GM18499 (cell line): ENCODE measurements around the gene ARL3.
"Not testable (repeated sequence)": the region's sequence is repeated elsewhere in the genome, so short reads cannot be mapped to it uniquely, and the experiment has no call there.

Experiments used
- ATAC-seq: cut with Tn5 transposase; IDR thresholded peaks from one replicate; pipeline ENCODE4 v1.9.1; 2021; ENCODE audit warnings: moderate number of reproducible peaks; ENCODE audit not compliant: insufficient read depth, unreplicated experiment

ARL3 gene

GRCh38 chr10:102710609-102711008, 3.6 kb downstream of the ARL3 start:
- no peak for ATAC-seq

- no peak for ATAC-seq
These were observed 8.7 kb downstream of the ARL3 start for GRCh38 chr10:102705531-102705930.

GRCh38 chr10:102704915-102705314, 9.3 kb downstream of the ARL3 start:
- ATAC-seq, result no peak

- no peak for ATAC-seq
These were observed 11.5 kb downstream of the ARL3 start for GRCh38 chr10:102702742-102703141.

GRCh38 chr10:102701796-102702195, 12.4 kb downstream of the ARL3 start:
- ATAC-seq, result no peak

- ATAC-seq, result no peak
These were observed 12.9 kb downstream of the ARL3 start for GRCh38 chr10:102701272-102701671.

- no peak for ATAC-seq
These were observed 15.3 kb downstream of the ARL3 start for GRCh38 chr10:102698894-102699293.

GRCh38 chr10:102696736-102697135, 17.5 kb downstream of the ARL3 start:
- ATAC-seq, result no peak

GRCh38 chr10:102695401-102695800, 18.8 kb downstream of the ARL3 start:
- ATAC-seq, result not testable (repeated sequence)

- ATAC-seq, result no peak
These were observed 22.7 kb downstream of the ARL3 start for GRCh38 chr10:102691285-102692066.

GRCh38 chr10:102683736-102684135, 30.5 kb downstream of the ARL3 start:
- ATAC-seq, result no peak

GRCh38 chr10:102682981-102683380, 31.2 kb downstream of the ARL3 start:
- ATAC-seq, result no peak

GRCh38 chr10:102682416-102682815, 31.8 kb downstream of the ARL3 start:
- ATAC-seq, result no peak

- ATAC-seq, result no peak
These were observed 32.5 kb downstream of the ARL3 start for GRCh38 chr10:102681696-102682095.

GRCh38 chr10:102679596-102679995, 34.6 kb downstream of the ARL3 start:
- ATAC-seq, result no peak

GRCh38 chr10:102678842-102679289, 35.3 kb downstream of the ARL3 start:
- ATAC-seq, result no peak

GRCh38 chr10:102678068-102678400, 36.2 kb downstream of the ARL3 start:
- ATAC-seq, result no peak

- no peak for ATAC-seq
These were observed 36.7 kb downstream of the ARL3 start for GRCh38 chr10:102677331-102678067.

GRCh38 chr10:102676534-102677315, 37.5 kb downstream of the ARL3 start:
- ATAC-seq, result no peak

- ATAC-seq, result no peak
These were observed 38.3 kb downstream of the ARL3 start for GRCh38 chr10:102675666-102676533.
